Cerebellar nuclear complex (tissue), 1 donor: ENCODE measurements around the gene BPGM.

Experiments used
- DNase-seq, 2 experiments: peaks; one replicate each; lab custom pipeline; 2025; lab: John Stamatoyannopoulos, UW

BPGM gene

DNA sequence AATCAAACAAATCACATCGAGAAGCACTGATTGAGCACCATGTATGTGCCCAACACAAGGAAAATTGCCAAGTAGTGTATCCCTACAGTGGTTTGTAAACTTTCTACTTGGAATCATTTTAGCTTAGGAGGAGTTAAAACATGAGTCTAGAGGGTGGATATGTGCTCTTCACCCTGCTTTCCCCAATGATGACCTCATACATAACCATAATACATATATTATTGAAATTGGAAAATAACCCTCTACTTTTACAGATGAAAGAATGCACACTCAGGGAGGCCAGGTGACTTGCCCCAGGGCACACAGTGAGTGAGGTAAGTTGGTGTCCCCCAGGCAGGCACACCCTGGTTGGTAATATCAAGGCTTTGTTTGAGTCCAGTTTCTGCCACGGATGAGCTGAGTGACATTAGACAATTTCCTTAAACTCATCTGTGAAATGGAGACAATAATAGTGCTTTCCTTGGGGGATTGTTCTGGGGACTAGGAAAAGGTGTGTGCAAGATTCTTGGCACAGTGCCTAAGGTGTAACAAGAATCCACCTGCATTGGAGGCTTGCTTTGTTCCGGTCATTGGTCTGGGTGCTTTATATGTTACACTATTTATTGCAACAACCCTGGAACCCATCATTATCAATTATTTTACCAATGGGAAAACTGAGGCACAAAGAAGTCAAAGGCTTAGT is 50.7 kb downstream of the BPGM start:
- no peak for DNase-seq

DNA sequence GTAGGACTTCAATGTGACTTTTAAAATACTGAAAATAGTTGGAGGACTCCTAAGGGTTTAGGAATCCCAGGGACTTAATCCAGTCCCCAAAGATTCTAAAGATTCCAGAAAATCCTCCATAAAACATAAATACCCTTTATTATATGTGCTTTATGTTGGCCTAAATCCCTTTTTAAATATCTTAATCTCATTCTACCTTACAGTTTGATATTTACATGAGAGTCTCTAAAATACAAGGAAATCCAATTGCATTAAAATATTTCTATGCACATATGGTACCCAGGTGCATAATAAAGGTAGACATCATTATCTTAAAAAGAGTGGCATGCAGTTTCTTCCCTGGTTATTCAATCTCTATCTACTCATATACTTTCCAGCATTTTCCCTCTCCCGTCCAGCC is 51.8 kb downstream of the BPGM start:
- no peak for DNase-seq

DNA sequence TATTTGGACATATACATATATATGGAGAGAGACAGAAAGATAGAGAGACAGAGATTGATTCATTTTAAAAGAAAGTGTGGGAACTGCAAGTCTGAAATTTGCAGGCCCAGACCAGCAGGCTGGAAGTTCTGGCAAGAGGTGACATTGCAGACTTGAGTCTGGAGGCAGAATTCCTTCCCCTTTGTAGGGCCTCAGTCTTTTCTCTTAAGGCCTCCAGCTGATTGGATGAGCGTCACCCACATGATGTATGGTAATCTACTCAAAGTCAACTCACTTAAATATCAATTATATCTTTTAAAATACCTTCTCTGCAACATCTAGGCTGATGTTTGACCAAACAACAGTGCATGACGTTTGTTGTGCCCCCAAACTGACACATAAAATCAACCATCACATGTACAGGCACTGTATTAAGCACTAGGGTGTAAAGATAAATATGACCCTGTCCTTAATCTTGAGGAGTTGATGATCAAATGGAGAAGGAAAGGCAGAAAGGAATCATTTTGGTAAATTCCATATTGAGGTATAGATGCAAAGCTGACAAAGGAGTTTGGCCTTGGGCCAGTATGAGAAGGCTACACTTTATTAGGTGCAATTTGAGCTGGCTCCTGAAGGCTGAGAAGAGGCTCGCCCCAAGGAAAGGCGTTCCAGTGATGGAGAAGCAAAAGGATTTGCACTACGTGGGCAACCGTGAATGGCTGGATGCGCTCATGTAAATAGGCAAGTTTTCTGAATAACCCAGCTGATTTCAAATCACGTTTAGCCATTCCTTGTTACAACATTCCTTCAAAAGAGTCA is 52.6 kb downstream of the BPGM start:
- DNase-seq: no peak

DNA sequence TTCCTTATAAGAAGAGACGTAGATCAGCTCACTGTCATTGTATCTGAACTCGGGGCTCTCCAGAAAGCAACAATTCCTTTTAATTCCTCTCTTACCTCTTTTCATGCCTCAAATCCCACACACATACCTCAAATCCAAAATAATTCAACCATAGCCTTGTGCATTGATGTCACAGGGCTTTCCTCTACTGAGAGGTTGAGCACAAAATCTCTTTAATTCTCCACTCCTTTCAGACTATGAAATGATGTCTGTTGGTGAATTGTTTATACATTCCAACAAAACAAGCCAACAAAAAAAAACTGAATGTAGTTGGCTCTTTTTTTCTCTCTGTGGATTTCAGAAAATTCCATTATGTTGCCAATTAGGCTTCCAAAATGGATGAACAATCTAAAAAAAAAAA is 53.2 kb downstream of the BPGM start:
- no peak for DNase-seq

DNA sequence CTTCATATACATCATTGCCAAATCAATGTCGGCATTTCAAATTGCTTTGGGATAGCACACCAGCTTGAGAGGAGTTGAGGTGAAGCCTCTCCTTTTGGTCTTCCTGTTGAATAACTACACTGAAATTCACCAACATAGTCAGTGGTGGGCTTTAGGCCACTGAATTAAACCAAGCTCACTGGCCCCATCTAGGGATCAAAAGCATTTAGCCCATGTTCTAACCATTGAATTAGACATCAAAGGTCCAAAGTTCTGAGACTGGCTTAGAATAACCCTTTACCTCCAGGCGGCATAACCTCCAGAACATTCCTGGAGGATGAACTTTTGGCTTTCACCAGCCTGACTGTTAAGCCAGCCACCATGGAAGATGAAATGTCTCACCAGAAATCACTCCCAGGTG is 54.6 kb downstream of the BPGM start:
- DNase-seq: no peak

DNA sequence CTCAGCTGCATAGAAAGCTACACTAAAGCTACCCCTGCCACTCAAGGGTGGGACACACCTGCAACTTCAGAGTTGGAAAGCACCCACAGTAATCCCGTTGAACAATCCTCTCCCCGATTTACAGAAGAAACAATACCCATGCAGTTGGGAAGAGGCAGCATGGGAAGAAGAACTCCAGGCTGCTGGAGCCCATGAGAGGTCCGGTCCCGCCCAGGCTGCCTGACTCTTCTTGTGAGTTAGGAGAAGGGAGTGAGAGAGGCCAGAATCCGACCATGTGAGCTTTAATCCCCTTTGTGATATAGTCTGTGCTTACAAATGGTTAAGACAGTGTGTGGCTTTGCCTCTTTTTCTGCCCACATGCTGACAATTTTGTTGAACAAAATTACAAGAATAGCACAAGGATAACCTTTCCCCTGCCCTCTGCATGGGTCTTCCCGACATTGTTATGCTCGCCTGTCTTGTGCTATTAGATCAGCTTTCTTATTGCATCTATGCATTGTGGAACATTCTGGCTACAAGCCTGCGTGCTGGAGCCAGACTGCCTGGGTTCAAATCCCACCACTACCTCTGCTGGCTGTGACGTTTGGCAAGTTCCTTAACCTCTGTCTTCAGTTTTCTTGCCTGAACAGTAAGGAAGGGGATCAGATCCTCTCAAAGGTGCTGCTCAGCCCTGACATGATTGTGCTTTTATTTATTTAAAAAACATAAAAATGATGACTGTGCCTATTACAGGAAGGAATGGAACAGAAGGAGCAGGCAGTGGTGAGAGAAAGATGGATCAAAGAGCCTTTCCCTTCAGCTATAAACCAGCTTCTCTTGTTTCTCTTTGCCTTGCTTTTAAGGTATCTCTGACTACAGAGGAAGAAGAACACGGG is 56.0 kb downstream of the BPGM start:
- no peak for DNase-seq

DNA sequence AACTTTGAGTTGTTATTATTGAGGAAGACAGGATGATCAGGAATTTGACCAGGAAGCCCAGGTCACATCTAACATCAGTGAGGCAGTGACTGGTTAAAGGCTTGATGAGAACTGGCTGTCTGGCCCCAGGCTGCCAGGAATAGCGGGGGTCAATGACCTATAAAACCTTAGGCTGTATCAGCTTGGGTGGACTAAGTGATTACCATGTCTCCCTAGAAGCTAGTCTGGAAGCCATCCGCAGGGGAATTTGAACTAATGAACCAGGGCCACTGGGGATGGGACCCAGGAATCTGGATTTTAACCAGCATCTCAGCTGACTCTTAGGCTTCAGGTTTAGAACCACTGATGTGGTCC is 56.6 kb downstream of the BPGM start:
- DNase-seq: no peak

DNA sequence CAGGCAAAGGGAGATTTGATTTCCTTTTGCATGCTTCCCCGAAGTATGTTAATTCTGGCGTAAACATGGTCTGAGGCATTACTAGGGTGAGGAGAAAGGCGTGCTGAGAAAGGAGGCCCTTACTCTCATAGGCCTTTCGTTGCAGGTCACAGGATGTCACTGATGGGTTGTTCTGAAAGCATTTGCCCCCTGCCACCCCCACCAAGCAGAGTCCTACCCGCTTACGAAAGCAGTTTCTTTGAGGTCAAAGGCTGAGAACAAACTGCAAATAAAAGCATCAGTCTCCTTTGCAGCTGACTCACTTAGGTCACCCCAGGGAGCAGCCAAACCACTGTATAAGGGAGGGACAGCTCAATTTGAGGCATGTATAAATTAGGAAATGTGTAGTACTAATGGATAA is 57.1 kb downstream of the BPGM start:
- DNase-seq: no peak

DNA sequence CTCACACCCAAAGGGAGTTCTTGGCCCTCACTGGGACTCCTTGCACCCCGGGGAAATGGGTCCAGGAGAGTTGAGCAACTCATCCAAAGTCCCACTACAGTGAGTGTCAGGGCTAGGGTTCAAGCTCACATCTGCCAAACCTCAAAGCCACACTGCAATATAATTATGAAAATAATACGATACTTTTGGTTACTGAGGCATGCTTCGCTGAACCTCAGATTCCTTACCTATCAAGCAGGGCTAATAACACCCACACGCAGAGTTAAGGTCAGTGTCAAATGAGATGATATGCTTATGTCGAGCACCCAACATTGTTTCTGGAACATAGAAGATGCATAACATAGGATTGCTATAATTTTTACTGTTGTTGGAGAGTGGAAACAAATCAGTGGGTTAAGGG is 58.2 kb downstream of the BPGM start:
- no peak for DNase-seq

DNA sequence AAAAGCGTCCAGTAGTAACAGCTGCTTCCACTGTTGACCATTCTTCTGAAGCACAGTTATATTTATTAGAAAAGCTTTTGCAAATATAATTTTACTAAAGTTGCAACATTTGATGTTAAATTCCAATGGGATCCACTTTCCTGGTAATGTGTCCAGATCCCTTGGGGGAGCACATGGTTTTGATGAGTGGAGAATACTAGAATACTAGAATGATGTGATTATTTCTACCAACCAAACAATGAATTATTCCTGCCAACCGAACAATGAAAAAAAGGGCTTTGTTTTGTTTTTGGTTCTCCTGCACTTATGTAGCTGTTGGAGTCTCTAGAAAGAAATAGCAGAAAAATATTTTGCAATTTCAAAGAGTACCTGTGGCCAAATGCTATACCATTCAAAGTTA is 59.1 kb downstream of the BPGM start:
- no peak for DNase-seq

DNA sequence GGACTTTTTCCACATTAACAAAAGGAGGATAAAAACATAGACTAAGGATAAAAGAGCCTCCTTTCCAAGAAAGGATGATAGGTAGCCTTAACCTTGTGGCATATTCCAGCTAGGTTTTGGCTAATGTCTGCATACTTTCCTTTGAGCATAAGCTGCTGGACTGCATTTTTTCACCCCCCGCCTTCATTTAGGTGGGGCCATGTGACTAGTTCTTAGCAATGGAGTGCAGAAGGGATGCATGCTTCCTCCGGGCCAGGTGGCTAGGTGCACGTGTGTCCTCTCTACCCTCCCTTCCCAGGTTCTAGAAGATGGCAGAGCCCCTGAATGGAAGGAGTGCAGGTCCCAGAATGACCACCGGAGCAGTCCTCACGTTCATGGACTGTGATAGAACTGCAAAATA is 59.8 kb downstream of the BPGM start:
- no peak for DNase-seq

DNA sequence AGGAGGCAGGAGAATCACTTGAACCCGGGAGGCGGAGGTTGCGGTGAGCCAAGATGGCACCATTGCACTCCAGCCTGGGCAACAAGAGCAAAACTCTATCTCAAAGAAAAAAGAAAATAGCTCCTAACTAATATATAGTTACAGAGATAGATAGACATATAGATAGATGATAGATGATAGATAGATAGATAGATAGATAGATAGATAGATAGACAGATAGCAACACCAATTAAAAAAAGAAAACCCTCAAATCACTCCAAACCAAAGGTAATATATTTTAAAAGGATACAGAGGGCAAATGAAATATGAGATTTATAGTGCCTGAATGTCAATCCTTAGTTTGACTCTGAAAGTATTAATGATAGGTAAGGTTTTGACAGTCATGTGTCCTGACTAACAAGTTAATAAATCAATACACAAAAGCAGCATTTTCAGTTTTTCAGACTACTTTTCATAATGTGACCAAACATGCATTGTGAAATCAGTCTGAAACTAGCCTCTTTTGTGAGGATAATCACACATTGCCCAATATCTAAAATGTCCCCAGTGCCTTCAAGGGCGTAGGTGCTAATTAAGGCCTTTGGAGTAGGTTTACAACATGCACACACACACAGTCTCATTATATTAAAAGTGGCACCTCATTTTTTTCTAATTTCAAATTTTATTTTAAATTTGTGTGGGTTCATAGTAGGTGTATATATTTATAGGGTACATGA is 61.2 kb downstream of the BPGM start:
- DNase-seq: no peak

DNA sequence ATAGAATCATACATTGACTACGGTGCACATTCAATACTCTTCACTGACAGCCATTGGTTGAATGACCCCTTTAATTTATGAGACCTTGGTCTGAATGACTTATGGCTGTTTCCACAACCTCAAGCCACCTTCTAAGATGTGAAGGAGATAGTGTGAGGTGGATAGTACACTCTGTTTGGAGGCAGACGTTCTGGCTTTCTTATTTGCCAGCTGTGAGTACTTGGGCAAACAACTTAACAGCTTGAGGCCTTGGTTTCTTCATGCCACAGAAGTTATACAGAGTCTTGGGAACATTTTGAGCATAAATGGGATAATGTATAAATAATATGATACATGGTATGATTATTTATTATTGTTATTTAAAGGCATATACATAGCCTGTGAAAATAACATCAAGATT is 62.0 kb downstream of the BPGM start:
- no peak for DNase-seq

DNA sequence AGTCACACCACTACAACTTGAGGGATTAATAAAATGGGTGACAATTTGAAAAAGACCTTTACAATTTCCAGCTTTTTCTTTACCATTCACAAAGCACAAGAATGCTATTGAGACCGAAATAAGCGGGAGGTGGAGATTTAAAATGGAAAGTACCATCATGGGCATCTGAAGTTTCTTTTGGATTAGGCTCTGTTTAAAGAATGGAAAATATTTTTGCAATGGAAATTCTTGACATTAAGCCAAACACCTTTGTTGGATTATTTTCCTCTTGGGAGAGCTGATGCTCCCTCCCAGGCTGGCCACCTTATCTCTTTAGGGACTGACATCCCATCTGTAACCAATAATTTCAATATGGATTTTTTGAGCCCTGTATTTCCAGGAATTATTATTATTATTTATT is 62.5 kb downstream of the BPGM start:
- no peak for DNase-seq

DNA sequence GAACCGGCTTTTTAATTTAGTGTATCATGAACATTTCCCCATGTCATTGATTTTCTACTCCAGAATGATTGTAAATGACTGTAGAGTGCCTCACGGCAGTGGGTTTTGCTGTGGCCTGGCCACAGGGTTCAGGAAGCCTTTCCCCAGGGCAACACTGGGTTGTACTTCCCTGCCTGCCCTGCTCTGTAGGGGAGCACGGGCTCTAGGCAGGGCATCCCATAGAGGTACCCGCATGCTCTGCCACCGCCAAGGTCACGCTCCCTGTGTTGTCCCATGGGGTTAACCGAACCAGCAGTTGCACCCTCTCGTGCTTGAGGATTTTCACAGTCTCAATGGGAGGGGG is 63.8 kb downstream of the BPGM start:
- DNase-seq: no peak

DNA sequence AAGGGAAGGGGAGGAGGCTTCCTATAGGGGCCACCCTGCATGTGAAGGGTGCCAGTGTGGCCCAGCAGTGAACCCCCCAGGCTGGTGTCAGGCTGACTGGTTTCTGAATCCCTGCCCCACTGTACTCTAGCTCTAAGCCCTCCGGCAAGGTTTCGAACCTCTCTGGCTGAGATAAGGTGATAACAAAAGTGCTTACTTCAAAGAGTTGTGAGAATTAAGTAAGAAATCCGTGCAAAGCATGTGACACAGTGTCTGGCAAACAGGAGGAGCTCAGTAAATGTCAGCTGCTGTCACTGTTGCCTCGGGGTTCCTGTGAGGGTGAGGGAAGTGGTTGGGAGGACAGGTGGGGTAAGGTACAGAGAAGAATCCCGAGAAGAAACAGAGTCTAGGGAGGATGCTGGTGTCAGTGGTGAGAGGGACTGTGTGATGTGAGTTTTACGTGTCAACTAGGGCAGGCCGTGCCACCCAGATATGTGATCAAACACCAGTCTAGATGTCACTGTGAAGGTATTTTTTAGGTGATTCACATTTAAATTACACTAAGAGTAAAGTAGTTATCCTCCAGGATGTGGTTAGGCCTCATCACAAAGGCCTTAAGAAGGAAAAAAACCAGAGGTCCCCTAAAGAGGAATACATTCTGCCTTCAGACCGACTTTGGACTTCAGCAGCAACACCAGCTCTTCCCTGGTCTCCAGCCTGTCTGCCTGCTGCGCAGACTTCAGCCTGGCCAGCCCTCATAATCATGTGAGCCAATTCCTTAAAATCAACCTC is 64.4 kb downstream of the BPGM start:
- no peak for DNase-seq

DNA sequence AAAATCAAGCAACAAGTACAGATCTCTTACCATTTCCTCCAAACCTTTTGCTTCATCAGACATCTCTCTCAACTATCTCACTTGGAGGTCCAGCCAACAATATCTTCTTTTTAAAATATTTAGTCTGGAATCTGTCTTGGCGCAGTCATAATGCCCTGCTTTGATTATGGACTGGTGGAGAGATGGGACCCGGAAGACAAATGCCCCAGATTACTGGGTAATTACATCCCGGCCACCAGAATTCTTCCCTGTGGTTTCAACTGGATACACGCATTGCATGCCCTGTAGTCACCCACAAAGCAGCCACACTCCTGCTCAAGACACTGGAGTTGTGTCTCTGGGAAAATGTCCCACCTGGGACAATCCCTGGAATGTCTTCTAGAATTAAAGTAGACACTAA is 65.5 kb downstream of the BPGM start:
- no peak for DNase-seq

DNA sequence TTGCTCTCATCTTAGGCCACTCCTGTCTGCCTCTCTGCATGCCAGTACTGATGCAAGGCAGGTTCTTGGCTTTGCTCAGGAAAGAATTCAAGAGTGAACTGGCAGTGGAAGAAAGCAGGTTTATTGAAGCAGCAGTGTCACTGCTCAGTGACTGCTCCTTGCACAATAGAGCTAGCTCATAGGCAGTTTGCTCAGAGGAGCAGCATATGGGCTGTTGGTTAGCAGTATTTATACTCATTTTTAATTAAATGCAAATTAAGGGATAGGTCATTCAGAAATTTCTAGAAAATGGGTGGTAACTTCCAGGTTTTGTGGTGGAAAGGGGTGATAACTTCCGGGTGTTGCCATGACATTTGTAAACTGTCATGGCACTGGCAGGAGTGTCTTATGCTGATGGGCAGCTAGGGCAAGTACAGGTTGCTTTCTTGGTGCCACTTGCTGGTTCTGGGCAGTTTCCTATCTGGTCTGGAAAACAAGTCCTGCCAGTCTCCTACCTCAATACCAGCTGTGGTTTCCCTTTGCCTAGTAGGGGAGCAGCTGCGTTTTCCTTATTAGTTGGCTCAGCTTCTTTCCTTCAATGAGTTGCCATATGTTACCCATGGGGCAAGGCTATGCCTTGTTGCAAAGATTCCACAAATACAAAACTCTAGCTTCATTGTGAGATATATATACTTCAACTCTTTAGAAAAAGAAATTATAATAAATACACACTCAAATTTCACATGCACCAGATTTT is 68.0 kb downstream of the BPGM start:
- no peak for DNase-seq

DNA sequence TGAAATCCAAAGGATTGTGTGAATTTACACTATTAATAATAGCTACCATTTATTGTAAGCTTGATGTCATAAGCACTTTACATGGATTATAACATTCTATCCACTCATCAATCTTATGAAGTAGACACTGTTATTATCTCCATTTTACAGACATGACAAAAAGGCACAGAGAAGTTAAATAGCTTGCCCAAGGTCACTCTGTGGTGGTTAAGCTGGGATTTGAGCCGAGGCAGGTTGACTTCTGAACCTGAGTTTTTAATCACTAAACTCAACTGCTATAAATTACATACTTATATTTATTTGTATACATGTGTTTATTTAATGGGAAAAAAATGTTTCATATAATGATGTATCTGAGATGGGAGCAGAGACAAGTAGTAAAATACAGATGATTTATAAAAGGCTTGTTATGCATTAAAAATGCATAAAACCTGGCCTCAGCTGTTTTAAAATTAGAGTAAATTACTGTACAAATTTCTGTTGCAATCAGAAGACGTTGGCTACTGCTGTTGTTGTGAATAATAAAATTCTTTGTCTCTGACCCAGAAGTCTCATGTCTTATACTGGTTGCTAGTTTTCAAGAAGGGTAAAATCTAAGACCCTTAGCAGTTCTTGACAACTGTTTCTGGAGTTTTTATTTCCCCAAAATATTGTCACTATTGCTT is 71.7 kb downstream of the BPGM start:
- DNase-seq: no peak
